Measurements from ENCODE around the gene FRMPD4.

- TF ChIP-seq CTCF (IDR thresholded peaks at IDR 0.05) (no peak), ZFX (IDR thresholded peaks at IDR 0.05; ENCODE audit: borderline replicate concordance) (no peak)
Observed at GRCh38 chrX:12679522-12679921, 541.2 kb downstream of the FRMPD4 start.

Measured in 22Rv1 (cell line).